CD4-positive, alpha-beta T cell treated with Interferon alpha-2 for 1 hour (primary cell): ENCODE data around the gene MAPKBP1.

ENCODE experiments used
- DNase-seq, 2 donors: peaks; one replicate each; pipeline ENCODE4 v3.0.0-alpha.2; 2020 to 2022

The MAPKBP1 gene

GRCh38 chr15:41782371-41783282 is 8.3 kb downstream of the MAPKBP1 start:
- DNase-seq = no peak

- no peak for DNase-seq
These were observed 9.0 kb downstream of the MAPKBP1 start for GRCh38 chr15:41783296-41783695.

- DNase-seq = no peak
These were observed 14.0 kb downstream of the MAPKBP1 start for GRCh38 chr15:41788262-41788661.

- DNase-seq = no peak
These were observed 15.0 kb downstream of the MAPKBP1 start for GRCh38 chr15:41789236-41789635.

GRCh38 chr15:41789662-41790061 is 15.4 kb downstream of the MAPKBP1 start:
- no peak for DNase-seq

- no peak for DNase-seq
These were observed 15.9 kb downstream of the MAPKBP1 start for GRCh38 chr15:41790169-41790568.

- DNase-seq = no peak
These were observed 16.7 kb downstream of the MAPKBP1 start for GRCh38 chr15:41790756-41791546.

- no peak for DNase-seq
These were observed 17.3 kb downstream of the MAPKBP1 start for GRCh38 chr15:41791547-41791937.

- DNase-seq = no peak
These were observed 17.8 kb downstream of the MAPKBP1 start for GRCh38 chr15:41792000-41792637.

GRCh38 chr15:41794081-41794480 is 19.8 kb downstream of the MAPKBP1 start:
- no peak for DNase-seq

- no peak for DNase-seq
These were observed 21.9 kb downstream of the MAPKBP1 start for GRCh38 chr15:41795996-41796856.

- no peak for DNase-seq
These were observed 23.1 kb downstream of the MAPKBP1 start for GRCh38 chr15:41797201-41797944.

GRCh38 chr15:41798607-41799487 is 24.6 kb downstream of the MAPKBP1 start:
- DNase-seq = no peak

GRCh38 chr15:41799488-41799805 is 25.2 kb downstream of the MAPKBP1 start:
- no peak for DNase-seq

- DNase-seq = no peak
These were observed 26.9 kb downstream of the MAPKBP1 start for GRCh38 chr15:41801185-41801584.

GRCh38 chr15:41801850-41802455 is 27.7 kb downstream of the MAPKBP1 start:
- DNase-seq = no peak

GRCh38 chr15:41804361-41804760 is 30.1 kb downstream of the MAPKBP1 start:
- no peak for DNase-seq

GRCh38 chr15:41804916-41805666 is 30.8 kb downstream of the MAPKBP1 start:
- DNase-seq = no peak

- DNase-seq = no peak
These were observed 31.4 kb downstream of the MAPKBP1 start for GRCh38 chr15:41805711-41806110.
